Amniotic epithelial cell (primary cell): ENCODE measurements around the gene BCL2.

Experiments used
- DNase-seq: peaks from one replicate; pipeline ENCODE4 v3.0.0-alpha.2; 2010; ENCODE audit warnings: low read depth

BCL2 gene

DNA sequence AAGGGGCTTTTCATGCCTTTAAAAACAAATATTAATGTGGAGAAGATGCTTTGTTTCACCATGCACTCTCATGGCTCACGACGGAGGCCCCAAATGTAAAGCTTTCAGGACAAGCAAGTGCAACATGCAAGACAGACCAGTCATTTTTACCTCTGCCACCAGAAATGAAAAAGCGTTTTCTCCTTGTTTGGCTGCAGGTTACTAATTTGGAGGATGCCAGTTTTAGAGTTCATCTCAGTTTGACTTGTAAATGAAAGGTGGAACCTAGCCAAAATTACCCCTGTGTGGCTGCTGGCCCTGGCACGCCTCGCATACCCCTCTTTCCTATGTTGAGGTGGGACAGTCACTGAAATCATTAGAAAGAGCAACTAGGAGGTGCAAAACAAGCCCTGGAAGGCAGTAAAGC is 138.6 kb downstream of the BCL2 start:
- no peak for DNase-seq

DNA sequence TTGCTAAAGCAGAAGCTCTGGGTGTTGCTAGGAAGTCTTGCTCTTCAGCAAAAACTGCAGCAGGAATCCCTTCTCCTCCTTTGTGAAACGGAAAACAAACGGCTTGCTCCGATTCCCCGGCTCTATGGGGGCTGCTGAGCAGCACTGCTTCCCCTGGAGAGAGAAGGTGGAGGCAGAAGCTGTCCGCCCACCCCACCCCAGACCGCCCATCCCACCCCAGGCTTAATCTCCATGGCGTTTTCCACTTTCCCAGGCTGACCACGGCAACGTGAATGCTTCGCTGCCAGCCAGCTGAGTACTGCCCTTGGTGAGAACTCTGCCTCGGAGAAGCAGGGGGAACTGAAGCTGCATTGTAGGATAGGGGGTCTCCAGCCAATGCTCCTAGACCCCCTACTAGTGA is 139.2 kb downstream of the BCL2 start:
- DNase-seq, result no peak

DNA sequence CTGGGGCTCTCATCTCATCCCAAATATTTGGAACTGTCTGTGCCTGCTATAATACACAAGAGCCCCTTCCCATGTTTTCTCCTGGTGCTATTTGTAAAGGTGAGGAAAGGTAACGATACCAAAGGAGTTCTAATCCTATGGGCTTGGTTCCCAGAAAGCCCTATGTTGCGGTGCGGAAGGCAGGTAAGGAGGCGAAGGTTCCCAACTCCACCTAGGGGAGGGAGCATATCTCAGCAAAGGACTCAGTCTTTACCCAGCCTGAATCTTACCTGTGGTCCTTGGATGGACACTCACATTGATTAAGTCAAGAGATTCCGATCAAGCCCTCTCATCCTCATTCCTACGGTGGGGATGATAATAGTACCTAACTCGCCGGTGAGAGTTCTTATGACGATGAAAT is 140.1 kb downstream of the BCL2 start:
- DNase-seq, result no peak

DNA sequence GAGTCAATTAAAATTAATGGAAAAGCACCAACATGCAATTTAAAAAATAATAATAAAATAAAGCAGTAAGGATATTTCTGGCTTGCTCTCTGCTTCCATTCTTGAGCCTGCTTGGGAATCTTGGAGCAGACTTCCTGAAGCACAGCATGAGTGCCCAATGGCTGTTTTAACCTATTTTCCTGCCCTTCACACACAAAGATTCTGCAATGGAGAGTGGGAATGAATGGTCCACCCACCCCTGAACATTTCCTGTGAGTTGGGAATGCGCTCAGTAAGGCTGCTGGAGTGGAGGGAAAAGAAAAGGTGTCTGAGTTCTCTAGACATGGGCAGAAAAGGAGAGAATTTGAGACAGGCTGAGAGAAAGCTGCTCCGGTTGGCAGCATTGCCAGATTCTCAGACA is 140.6 kb downstream of the BCL2 start:
- no peak for DNase-seq

DNA sequence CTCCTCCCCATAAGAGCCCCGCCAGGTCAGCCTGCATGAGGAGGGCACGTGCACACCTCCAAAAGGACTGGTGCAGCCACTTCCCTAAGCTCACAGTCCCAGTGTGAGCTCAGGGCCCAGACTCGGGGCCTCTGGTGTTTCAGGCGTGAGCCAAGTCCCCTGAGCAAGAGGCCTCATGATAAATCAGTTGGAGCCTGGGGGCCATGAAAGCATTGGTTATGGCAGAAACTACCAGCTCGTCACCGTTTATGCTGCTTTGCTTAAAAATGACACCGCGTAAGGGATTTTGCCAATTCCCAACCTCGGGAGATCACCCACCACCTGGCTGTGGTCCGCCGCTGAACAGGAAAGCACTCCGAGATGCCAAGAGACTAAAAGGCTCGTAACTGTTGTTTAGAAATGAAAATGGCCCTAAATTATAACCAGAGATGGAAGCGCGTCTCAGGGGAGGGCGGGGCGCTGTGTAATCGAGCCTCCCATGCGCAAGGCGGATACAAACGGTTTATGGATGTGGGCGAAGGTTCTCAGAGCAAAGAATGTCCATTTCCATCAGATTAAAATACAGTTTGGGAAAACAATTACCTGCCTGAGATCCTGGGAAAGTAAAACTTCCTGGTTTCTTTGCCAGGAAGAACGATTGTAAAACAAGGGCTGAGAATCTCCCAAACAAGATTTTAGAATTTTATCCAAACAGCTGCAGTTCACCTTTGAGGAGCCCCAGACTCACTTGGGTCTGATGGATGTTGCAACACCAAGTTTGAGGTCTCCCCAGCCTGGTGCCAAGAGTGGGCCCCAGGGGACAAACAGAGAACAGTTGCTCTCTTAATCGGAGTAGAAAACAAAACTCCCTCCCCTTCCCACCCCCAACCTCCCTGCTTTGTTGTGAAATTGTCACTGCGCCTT is 141.4 kb downstream of the BCL2 start:
- no peak for DNase-seq

DNA sequence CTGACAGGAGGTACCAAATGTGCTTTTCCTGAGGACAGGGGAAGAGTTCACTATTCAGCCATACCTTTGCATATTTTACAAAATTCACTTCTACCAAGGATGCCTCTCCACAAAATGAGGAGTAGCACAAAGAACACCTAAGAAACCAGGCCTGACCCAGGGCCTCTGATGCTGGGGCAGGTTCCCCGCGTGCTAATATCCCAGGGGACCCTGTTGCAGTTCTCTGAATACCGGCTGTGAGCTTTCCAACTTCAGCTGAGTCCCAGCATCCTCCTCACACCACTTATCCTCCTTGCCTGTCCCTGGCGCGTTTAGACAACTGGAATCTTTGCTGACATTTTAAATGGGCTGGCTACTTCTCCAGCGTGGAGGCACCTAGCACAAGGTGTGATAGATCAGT is 142.3 kb downstream of the BCL2 start:
- DNase-seq, result no peak

DNA sequence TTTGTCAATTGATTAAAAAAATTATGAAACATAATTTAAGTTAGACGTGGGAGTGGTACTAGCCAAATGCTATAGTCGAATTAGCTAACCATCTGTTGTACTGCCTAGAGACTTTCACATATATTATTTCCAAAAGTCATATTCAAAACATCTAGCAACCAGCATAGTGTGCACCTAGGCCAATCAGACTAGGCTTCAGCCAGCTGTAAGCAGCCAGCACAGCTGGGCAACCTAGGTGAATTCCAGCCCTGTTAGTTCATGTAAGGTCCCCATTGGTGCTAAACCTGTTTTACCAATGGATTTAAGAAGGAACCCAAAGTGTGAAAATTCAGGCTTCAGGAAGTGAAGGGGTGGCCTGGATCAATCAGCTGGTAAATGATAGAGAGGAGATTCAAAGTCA is 144.3 kb downstream of the BCL2 start:
- no peak for DNase-seq

DNA sequence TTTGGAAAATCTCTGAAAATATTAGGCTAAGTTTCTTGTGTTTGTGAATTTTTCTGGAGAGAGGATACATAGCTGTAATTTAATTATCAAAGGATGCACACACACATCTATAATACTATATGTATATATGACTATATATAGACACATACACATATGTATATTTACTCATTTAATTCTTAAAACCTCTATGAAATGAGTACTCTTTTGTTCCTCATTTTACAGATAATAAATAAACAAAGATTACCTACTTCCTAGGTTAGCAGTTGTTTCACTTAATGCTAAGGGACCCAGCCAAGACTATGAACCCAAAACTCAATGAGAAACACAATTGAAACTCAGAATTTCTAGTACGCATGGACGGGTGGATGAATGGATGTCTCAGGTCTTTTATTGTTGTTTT is 145.6 kb downstream of the BCL2 start:
- DNase-seq, result no peak

DNA sequence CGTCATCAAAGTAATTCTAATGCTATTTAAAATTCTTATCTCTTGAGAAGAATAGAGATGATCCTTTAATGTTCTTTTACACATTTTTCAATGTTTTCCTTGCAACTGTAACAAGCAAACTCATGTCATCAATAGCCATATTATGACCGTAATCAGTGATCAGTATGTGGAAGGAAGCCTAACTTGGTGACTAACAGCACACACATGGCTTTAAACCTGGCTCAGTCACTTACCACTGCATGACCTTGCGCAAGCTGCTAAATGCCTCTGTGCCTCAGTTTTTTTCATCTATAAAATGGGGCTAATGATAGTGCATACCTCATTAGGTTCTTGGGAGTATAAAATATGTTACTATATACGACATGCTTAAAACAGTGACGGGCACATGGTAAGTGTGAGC is 149.7 kb downstream of the BCL2 start:
- DNase-seq, result no peak

DNA sequence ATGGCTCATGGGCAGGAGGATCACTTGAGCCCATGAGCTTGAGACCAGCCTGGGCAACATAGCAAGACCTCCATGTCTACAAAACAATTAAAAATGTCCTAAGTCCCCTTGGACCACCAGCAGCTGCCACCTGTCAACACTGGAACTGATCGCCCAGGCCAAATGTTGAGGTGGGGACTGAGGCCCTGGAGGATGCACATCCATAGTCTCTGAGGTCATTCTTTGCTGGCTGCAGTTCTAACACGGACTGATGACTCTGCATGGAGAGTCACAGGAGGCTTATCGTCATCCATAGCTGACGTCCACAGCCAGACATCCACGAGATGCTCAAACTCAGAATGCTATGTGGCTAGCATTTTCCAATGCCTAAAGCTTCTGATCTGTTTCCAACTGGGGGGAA is 151.3 kb downstream of the BCL2 start:
- DNase-seq, result no peak

DNA sequence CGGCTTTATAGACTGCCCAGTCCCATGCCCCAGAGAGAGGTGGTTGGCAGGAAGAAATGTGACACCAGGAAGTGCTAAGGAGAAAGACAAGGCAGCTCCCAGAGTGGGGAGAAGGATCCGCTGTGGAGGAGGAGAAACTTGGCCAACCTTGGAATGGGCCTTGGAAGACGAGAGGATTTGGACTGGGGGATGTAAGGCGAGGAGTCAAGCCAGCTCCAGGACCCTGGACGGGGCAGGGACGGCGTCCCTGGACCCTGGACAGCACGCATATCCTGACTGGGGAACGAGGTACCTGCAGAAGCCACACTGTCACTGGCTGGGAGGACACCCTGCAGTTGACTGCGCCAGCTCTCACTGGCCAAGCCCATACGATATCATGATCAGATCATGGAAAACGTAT is 153.4 kb downstream of the BCL2 start:
- no peak for DNase-seq

DNA sequence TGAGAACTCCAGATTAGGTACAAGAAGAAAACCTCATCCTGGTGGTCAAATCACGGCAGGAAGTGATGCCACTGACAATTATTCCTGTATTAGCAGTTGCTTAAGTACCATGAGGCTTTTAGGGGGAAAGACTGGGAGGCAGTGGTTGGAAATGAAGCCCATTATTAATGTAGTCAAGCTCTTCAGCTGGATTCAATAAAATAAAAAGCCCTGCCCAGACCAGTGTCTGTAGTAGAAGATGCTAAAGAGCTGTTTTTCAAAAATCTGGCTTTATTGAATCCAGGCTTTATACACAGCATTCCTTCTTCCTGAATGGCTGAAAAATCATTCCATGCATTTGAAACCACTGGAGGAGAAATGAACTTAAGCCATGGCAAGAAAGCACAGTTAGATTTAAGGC is 155.2 kb downstream of the BCL2 start:
- DNase-seq, result no peak

DNA sequence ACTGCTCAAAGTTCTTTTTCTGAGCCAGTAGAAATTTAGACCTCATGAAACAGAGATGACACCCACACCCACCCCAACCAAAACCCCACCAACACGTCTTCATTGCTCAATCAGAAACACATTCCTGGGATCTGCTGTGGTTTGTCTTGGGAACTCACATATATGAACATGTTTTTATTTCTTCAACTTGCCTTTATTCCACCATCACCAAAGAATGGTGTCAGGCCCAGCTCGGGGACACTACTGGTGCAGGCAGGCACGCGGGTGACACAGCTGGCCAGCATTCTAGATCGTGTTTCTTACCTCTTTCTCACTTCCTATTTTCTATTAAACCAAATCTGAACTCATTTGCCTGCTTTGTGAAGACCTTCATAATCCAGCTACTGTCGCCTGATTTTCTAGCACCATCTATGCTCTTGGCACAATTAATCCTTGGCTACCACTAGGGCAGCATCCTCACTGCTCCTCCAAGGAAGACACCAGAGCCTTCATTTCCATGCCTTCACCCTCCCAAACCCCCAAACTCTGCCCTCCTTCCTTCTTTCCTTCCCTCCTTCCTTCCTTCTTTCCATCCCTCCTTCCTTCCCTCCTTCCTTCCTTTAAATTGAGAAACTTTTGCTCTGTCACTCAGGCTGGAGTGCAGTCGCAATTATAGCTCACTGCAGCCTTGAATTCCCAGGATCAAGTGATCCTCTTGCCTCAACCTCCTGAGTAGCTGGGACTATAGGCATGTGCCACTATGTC is 157.1 kb downstream of the BCL2 start:
- DNase-seq, result peak; percentile 75

DNA sequence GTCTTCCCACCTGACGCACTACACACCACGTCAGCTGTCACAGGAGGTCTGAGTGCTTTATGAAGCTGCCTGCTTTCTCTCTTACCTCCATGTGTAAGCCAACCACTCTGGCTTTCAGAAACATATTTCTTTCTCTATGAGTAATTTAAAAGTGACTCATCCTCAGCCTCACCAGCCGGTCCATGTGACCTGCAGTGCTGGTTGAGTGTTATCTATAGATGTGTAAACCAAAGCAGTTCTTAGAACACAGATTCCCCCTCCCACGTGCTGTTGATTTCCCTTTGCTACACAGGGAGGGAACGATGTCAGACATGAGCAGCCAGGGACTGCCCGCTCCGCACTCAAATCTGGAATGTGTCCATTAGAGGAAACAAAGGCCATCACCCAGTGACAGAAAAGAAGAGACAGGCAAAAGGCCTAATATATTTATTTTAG is 157.8 kb downstream of the BCL2 start:
- peak; percentile 97 for DNase-seq

DNA sequence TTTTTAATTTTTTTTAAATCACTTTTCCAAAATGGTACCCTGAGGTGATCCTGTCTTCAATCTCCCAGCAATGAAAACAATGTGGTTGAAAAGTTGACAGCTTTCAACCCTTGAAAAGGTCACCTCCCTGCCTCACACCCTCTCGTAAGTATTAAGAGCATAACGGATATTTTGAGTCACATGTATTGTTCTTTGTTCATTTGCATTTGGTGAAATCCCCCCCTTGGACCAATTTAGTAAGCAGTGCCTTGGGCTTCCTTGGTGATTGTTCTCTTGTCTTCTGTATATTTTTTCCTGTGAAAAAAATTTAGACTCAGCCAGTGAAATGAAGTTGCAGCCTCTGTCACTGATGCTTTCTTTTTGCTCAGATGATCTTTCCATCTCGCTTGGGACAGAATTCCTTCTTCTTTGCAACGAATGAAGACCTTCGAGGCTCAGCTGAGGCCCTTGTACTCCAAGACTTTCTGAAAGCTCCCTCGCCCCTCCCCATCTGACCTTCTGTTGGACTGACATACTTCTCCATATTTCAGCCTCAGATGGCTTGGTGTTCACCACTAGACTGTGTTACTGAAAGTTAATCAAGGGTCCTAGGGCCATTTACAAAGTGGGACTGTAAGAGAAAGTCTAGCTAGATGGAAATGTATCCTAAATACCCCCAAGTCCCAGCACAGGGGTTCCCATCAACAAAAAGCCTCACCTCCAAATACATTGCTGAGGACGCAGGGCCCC is 158.4 kb downstream of the BCL2 start:
- DNase-seq, result no peak

DNA sequence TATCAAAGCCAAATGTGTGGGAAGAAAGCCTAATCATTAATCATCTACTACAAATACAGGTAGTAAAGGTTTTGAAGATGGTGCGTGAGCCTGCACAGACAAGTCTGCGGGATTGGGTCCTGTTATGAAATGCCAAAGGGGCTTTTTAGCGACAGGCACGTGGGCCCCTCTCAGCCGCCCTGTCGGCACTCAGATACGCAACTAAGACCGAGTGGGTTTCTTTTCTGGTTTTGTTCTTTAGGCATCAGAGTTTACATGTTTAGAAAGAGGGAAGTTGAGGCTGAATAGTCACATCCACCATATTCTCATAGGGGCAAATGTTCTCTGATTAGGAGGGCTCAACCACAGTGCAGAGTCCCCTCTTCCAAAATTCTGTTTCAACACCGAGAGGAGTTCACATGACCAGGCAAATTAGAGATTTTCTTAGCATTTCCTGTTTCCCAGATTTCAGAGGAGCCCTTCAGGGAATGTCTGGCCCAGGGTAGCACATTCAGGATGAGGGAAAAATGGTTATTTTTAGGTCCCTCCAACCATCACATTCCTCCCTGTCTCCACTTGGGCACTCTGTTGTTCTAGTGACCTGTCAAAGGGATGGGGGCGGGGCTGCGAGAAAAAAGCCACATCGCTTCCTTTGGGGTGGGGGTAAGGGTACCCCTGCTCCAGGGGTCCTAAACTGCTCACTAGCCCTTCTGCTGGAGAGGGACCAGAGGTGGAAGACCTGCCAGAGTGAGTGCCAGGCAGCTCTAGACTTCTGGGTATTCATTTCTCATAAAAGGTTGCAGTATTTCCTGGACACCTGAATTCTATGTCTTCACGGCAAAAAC is 159.2 kb downstream of the BCL2 start:
- DNase-seq, result no peak

DNA sequence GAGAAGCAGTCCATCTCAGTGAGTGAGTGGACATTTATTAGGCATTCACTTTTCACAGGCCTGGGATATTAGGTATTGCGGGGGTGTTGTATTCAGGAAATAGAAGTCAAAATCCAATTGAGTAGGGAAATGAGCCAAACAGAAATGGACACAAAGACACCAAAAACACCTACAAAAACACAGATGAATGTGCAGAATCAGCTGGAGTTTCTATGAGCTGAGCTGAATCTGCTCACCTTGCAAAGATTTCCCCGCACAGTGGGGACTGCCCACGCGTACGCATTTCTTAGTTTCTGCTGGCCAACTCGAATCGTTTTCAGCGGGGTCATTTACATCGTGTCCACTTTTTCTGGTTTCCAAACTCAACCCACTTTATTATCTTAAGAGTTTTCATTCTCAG is 160.0 kb downstream of the BCL2 start:
- DNase-seq, result no peak

DNA sequence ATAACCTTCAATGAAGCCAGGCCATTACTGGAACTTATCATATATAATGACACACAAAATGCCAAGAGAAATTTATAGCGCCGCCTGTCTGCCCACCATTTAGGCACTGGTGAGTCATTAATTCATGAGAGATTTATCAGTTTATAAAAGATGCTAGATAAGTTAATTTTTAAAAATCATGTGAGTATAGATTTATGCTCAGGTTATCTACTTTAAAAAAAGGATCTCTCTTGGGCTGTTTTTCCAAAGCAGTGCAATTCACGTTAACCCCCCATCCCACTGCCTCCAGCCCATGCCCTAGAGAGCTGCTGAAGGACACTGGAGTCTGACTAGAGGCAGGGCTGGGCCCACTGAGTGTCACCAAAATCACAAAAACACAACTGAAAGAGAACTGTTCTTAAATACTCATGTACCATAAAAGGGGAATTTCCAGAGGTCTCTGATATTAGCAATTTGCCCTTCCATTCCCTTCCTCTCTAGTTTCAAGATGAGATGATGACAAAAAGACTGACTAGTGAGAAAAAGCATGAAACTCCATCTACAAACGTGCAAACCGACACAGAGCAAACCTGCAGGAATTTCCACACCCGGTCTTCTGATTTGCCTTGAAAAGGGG is 160.8 kb downstream of the BCL2 start:
- no peak for DNase-seq

DNA sequence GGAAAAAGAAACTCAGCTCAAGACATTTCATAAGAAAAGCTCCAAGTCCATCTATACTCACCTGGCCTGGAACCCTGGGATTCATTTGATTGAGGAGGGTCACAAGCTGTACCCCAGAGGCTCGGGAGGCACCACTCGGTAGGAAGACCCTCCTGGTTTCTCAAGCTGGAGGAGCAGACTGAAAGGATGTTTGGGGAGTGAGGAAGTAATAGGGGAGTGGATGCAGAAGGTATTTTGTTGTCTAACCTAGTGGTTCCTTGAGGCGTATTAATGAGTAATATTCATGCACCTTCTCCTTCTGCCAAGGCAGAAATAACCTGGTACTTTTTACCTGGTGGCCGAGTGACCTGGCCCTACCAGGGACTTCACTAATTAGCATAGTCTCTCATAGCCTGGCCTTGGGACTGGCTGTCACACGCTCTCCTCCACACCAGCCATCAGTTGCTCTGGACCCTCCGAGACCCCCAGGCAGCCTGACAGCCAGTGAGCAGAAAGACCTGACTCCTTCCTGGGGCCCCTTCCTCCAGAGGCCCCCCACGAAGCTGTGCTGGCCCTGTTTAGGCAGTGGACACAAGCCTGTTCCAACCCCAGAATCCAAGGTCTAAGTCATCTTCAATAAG is 161.4 kb downstream of the BCL2 start:
- no peak for DNase-seq

DNA sequence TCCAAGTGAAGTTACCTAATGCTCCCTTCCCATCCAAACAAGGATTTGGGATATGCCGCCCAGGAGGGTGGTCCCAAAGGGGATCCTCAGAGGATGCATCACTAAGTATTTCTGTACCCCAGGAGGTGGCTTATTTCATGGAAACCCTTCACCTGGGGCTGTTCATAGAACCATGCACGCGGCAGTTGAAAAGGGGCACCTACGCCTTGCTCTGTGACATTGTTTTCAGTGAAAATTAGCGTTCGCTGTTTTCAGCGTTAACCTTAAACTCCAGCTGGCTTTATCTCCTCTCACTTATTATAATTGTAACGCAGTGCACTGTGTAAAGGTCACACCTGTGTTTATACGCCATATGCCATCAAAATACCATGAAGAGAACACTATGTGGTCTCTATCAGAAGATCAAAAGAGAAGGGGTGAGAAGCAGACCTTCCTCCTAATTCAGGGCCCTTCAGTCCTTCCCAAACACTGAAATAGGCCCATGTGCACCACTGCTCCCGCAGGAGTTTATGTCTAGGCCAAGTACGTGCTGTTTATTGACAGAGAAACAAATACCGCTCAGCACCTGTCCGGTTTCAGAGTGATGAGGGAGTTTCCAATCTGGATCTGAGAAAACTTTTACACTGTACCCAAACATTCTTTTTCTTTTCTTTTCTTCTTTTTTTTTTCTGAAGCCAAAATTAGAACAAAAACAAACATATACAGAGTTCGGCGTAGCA is 162.1 kb downstream of the BCL2 start:
- DNase-seq, result no peak
